Limb (tissue), 2 donors: ENCODE measurements around the gene RHBDF2.

Experiments used
- DNase-seq, 2 donors: peaks; one replicate each; pipeline ENCODE4 v3.0.0-alpha.2; 2016; ENCODE audit errors: extremely low spot score in 2 of 2

RHBDF2 gene

DNA sequence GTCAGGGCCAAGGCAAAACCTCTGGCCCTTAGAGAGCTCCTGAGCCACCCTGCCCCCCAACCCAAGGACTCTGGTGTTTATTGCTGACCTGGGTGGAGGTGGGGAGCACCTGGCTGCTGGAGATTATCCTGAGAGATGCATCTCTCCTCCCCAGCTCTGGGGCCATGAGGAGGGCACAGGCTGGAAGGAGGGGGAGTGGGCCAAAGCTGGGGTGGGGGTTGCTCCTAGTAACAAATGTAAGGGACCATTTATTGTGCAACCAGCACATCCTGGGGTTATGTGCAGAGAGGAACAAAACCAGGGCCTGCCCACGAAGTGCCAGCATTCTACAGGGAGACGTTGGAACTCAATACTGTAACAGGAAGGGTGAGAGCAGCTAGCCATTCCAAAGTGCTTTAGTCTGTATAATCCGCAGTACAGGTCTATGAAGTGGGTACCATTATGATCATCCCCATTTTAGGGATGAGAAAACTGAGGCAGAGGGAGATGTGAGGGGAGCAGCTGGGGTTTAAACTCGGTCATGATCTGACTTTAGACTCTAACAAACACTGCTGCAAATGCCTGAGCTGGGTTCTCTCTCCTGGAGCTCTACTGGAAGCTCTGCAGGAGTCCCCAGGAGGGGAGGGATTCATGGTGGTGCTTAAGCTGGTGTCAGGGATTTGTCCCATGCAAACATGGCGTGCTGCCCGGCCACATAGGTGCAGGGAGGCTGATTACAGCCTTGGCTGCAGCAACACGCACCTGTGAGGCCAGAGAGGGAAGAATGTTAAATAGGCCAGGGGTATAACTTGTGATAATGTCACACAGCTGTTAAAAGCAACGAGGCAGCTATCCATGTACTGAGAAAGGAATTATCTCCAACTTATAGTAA, 1.4 kb upstream of the RHBDF2 start:
- no peak for DNase-seq

GRCh38 chr17:76501827-76502307, 644 bp upstream of the RHBDF2 start:
- no peak for DNase-seq

- DNase-seq = no peak
Observed at GRCh38 chr17:76500747-76501017, 541 bp downstream of the RHBDF2 start.

- no peak for DNase-seq
Observed at GRCh38 chr17:76500074-76500746, 1.0 kb downstream of the RHBDF2 start.

- no peak for DNase-seq
Observed at GRCh38 chr17:76499267-76499667, 2.0 kb downstream of the RHBDF2 start.

DNA sequence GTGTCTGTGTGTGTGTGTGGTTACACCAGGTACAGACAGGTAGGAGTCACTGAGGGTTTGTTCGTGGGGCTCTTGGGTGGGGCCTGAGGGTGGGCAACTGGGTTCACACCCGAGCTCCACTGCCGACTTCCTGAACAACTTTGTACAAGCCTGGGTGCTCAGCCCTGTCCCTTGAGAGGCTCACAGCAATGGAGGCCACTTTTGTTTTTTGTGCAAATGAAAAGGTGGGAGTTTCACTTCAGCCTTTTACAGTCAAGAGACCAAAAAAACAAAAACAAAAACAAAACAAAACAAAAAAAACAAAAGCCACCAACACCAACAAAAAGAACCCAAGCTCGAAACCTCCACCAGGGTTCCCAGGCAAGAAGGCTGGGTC, 2.4 kb downstream of the RHBDF2 start:
- DNase-seq = no peak

DNA sequence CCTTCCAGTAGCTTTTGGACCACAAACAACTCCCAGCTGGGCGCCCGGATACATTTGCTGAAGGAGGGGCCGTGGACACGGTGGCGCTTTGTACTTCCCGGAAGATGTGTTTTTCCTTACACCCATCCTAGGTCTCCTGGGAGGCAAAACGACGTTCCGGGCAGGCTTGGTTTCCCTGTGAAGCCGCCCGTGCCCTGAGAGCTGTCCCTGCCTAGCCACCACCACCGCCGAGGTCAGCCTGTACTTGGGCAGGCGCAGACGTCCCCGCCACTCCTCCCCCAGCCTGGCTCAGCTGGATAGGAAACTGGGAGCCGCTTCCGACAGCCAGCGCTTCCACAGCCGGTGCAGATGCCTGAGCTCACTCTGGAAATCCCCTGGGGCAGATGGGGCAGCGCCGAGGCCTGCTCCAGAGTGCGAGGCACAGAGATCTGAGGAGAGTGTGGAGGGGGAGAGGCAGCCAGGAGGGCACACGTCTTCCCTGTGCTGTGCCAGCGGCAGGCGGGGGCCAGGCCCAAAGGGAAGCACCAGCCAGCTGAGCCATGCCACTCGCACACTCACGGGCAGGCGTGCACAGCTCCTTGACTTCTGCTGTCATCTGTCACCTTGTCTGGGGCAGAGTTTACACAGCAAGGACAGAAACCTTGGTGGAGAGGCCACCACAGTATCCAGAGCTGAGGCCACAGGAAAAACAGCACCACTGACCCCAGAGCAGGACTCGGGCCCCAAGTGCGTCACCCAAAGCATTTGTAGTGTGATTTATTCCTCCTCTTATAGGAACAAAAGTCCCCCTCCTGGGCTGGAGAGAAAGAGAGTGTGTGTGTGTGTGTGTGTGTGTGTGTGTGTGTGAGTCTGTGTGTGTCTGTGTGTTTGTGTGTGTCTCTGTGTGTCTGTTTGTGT, 3.0 kb downstream of the RHBDF2 start:
- DNase-seq = peak in 1 of 2 donors; percentile 77

- no peak for DNase-seq
Observed at GRCh38 chr17:76497699-76497978, 3.6 kb downstream of the RHBDF2 start.

- DNase-seq = no peak
Observed at GRCh38 chr17:76496464-76496863, 4.8 kb downstream of the RHBDF2 start.

- no peak for DNase-seq
Observed at GRCh38 chr17:76495663-76496400, 5.4 kb downstream of the RHBDF2 start.

DNA sequence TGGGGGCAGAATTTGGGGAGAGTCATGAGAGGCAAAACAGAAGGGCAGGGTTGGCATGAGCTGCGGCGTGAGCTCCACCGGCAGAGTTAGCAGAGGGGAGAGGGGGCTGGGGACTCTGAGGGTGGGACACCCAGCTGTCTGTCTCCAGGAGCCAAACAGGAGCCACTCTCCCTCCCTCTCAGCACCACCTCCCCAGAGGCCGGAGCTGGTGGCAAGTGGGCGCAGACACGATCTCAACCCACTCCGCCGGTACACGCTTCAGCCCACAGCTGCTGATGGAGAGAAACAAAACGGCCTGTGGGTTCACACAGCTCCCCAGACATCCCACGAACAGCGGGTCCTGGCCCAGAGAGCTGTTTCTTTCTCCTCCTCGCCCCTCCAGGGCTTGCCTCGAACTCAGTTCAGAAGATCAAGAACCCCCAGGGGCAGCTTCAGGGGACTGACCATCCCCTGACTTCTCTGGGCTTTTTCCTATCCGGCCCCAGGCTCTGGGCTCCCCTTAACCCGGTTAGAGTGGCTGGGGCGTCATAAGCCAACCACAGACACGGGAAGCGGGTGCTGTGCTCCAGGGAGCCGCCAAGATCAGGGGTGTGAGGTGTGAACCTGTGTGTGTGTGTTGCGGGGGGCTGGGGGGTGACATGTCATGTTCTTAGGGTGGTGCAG, 7.6 kb downstream of the RHBDF2 start:
- no peak for DNase-seq

DNA sequence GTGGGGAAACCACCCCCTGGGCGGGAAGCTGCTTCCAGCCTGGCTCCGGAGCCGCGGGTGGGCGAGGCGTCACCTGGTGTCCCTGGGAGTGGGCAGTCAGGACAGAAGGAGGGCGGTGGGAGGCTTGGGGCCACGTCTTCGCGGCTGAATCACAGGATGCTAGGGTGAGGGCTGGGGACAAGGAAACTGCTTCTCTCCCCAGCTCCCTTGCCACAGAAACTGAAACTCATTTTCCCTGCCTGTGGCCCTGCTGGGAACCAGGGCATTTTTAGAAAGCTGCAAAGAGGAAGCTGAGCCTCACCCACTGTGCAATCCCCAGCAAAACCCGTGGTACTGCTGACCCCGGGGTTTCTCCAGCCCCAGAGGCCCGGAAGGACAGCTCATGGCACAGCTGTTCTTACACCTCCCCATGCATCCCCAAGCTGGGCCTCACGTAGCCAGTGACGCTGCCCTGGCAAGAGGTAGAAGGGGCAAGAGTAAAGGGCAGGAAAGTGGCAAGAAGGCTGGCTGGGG, 8.2 kb downstream of the RHBDF2 start:
- DNase-seq = peak in 1 of 2 donors; percentile 18

DNA sequence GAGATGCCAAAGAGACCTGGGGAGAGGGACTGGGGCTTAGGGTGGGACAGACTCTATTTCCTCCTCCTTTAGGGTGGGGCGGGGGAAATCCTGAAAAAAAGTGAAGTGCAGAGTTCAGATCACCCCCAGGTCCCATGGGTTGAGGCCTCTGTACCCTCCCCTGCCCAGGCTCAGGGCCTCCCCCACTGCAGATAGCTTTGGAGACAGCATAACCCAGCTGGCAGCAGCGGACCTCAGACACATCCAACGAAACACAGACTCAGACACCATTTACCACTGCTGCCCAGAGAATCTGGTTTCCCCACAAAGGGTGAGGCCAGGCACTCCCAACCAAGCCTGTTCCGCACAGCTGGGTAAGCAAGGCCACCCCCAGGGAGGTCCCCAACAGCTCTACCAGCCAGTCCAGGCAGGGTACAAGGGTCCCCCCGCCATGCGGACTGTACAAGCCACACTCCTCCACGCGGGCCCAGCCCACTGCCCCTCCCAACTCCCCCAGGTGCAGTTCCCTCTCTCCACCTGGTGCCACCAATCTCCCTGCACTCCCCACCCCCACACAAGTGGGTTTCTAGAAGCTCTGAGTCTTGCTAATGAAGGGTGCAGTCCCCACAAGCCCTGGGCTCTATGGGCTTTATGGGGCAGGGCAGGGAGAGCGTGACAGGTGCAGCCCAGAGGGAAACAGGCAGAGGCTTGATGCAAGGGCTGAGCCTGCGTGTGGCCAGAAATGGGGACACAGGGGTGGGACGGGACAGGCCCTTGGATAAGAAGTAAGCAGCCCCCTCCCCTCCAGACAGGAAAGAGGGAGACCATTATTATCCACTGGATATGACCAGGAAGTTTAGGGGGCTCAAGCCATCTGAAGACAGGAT, 8.9 kb downstream of the RHBDF2 start:
- DNase-seq = no peak

DNA sequence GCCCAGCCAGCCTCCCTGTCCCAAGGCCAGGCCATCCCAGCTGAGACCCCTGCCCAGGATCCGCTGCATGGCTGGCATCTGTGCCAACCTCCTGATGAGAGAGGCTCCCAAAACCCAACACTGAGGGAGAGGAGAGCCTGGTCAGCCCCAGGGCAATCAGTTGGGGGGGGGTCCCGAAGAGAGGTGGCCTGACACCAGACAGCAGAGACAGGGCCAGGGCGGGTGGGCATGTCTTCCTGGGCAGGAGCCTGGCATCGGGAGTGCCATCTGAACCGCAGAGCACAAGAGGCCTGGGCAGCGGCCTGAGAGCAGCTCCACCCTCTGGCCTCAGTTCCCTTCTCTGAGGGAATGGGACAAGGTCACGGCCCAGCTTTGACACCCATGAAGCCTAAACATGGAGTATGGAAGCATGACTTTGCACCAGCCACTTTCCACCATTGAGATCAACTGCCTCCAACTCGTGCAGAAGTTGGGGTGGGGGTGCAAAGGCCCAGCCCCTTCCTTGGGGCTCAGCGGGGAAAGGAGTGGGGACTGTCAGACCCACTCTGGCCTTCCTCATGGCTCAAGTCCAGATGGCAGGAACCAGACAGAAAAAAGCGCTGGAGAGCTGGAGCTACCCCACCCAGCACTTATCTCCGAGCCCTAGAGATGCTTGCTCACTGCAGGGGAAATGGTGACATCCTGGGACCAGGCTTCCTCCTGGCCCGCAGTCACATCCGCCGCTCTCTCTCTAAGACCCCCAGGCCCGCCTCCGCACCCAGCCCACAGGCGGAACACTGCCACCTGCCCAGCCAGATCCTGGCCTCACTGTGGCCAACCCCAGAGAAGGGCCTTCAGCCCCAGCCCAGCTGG, 9.7 kb downstream of the RHBDF2 start:
- no peak for DNase-seq

DNA sequence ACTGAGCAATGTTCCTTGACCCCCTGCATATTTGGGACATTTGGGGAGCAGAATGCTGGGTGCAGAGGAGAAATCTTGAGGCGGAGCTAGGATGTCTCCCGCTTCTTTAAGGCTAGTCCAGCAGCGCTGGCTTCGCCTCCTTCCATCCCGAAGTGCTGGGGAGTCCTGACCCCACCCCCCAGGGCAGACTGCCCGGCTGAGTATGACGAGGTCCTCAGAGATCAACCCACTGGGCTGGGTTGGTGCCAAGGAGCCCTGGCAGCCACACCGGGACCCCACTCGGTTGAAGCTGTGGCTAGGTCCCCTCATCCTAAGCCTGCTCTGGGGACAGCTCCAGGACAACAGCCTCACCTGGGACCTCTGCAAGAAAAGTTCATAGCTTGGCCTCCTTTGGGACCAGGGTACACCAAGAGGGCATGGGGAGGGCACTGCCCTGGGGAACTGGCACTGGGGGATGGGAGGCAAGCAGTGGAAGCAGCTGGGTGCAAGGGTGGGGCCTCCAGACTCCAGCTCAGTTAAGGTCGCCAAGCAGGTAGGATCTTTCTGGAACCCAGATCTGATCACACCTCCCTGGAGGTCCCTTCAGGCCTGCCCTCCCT, 11.0 kb downstream of the RHBDF2 start:
- DNase-seq = no peak

DNA sequence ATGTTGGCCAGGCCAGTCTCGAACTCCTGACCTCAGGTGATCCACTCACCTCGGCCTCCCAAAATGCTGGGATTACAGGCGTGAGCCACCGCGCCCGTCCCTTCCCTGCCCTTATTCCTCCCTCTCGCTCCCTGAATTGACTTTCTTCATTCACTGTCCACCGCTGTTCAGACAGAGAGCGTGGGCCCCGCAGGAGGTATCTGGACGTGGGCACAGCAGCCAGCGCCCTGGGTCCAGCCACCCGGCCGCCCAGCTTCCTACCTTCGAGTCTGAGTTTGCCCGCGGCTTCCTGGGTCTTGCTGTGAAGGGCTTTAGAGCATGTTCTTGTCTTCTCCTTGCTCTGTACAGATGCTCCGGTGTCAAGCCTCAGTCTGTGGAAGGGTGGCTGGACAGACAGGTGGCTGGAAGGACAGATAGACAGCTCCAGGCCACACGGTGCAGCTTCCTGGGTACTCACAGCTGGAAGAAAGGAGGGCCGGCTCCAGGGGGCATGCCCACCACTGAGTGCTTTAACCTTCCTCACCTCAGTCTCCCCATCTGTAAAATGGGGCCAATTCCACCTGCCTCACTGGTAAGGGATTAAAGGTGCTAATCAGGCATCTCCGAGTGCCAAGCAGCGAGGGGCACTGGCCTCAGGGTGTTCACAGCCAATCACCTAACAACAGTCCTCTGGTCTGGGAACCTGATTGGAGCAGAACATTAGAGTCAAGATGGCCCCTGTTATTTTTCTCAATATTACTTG, 13.6 kb downstream of the RHBDF2 start:
- no peak for DNase-seq

- DNase-seq = no peak
Observed at GRCh38 chr17:76485569-76485968, 15.7 kb downstream of the RHBDF2 start.

DNA sequence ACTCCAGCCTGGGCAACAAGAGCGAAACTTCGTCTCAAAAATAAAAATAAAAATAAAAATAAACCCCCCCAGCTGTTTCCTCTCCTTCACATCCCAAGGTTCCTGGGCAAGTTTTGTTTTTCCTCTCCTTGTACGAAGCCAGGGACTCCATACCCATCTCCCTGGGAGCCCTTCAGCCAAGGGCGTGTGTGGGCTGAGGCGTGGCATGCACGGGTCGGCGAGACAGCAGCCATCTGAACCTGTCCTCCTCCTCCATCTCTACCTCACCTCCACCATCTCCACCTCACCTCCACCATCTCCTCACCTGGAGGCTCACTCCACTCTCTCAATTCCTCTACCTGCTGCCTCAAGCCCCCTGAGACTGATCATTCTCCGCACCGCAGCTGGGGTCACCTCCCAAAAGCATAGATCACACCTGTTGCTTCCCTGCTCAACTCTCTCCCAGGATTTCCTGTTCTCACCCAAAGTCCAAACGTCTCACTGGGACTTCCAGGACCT, 16.9 kb downstream of the RHBDF2 start:
- no peak for DNase-seq
